T-helper 9 cell (primary cell): ENCODE measurements around the gene ZNF441.
"Not testable (repeated sequence)": the region's sequence is repeated elsewhere in the genome, so short reads cannot be mapped to it uniquely, and the experiment has no call there.

Experiments
- DNase-seq: peaks from one replicate; pipeline ENCODE4 v3.0.0-alpha.2; 2020

The ZNF441 gene

GRCh38 chr19:11780431-11781020 is 13.7 kb downstream of the ZNF441 start:
- no peak for DNase-seq

GRCh38 chr19:11781295-11782057 is 14.7 kb downstream of the ZNF441 start:
- no peak for DNase-seq

DNA sequence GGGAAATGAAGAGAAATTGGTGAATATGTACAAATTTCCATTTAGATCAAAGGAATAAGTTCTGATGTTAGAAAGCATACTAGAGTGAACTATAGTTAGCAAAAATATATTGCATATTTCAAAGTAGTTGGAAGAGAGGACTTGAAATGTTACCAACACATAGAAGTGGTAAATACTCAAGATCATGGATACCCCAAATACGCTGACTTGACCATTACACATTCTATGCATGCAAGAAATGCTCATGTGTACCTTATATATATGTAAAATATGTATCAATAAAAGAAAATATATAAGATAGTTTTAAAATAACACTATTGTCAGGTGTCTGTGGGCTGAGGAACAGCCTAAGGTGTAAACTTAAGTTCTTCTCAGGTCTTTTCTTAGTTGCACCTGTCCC is 17.0 kb downstream of the ZNF441 start:
- DNase-seq = no peak

DNA sequence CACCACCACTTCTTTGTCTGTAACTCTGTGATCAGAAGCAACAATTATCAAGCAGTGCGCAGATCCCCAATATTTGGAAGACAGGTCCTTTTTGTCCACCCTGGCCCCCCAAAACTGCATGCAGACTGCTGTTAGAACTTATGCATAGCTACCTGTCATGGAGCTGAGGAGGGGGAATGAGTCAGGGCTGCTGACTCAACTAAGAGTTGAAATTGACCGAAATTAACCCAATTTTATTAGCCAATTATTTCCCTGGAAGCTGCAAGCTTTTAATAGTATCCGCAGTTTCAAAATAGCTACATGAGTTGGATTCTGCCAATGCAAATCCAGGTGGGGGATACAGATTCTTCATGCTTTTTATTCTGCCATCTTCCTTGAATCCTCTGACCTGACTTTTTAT is 17.6 kb downstream of the ZNF441 start:
- no peak for DNase-seq

- DNase-seq = no peak
Measured at GRCh38 chr19:11787536-11787935, 20.7 kb downstream of the ZNF441 start.

- DNase-seq = no peak
Measured at GRCh38 chr19:11792942-11793341, 26.1 kb downstream of the ZNF441 start.

DNA sequence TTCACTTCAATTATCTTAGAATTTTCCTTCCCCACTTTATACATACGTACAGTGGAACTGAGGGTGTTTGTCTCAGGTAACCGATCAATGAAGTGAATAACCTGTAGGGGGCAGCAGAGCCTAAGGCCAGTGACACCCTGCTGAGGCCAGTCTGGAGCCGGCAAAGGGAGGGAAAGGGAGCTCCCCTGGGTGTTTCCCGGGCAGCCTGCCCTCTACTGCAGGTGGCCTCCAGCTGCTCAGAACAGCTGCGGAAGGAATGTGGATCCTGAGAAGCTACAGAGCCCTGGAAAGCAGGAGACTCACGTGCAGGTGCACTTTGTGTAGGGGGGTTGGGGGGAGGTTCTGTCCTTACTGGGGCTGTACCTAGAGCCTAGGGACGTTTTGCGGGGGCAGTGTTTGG is 30.7 kb downstream of the ZNF441 start:
- peak; percentile 63 for DNase-seq

GRCh38 chr19:11798391-11799330 is 31.9 kb downstream of the ZNF441 start, which contains the start of gene ZNF491:
Gene ZNF491, plus strand, starts transcription at chr19:11798523. Its CDS starts 7,431 bp downstream, at chr19:11805954.
- peak; percentile 70 for DNase-seq

- DNase-seq = no peak
Measured at GRCh38 chr19:11806354-11807098, 39.7 kb downstream of the ZNF441 start.

DNA sequence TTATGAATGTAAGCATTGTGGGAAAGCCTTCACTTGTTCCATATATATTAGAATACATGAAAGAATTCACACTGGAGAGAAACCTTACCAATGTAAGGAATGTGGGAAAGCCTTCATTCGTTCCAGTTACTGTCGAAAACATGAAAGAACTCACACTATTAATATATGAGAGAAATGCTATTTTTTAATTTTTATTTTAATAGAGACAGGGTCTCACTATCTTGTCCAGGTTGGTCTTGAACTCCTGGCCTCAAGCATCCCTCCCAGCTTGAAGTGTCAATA is 40.2 kb downstream of the ZNF441 start:
- no peak for DNase-seq

DNA sequence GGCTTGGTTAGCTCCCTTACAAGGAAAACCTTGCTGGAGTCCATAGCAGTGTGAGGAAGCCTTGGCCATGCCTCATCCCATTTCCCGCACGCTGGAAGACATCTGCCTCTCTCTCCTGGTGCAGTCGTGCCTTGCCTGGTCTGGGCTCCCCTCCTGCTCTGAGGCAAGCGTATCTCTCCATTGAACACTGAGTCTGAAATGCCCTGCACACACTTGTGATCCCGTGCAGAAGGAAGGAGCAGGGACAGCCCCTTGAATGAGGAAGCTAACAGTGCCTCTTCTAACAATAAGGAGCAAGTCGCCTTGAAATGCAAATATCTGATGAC is 46.9 kb downstream of the ZNF441 start:
- DNase-seq = no peak

DNA sequence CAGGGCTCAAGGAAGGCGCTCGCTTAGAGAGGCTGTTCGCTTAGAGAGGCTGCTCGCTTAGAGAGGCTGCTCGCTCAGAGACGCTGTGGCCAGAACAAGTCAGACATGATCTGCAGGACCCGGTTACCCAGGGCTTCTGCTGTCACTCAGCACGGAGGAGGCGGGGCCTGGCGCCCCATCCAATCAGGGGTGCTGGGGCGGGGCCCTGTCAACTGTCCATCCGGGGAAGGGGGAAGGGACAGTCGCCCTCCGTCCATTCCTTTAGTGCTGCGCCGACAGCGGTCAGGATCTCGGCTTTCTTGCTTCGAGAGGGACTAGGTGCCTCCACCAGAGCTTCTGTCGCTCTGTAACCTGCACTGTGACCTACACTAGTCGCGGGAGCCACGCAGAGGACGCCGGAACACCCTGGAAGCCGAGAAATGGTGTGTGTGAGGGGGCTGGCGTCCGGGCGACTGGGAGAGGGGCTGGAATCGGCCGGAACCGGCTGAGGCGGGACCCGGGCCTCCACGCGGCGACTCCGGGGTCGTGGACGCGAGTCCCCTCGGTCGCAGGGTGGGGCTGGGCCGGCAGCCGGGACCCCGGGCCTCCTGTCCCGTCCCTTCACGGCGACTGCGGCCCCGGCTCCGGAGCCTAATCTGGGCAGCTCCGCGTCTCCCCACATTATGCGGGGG is 47.4 kb downstream of the ZNF441 start, which contains the start of gene ZNF440:
Gene ZNF440 (plus strand): TSS at position 245 of the 671 bp plus-strand sequence. CDS start 175 bp downstream, at position 420.
- DNase-seq = peak; percentile 69

GRCh38 chr19:11814700-11815035 is 47.9 kb downstream of the ZNF441 start:
- no peak for DNase-seq

GRCh38 chr19:11821474-11822109 is 54.8 kb downstream of the ZNF441 start:
- no peak for DNase-seq

DNA sequence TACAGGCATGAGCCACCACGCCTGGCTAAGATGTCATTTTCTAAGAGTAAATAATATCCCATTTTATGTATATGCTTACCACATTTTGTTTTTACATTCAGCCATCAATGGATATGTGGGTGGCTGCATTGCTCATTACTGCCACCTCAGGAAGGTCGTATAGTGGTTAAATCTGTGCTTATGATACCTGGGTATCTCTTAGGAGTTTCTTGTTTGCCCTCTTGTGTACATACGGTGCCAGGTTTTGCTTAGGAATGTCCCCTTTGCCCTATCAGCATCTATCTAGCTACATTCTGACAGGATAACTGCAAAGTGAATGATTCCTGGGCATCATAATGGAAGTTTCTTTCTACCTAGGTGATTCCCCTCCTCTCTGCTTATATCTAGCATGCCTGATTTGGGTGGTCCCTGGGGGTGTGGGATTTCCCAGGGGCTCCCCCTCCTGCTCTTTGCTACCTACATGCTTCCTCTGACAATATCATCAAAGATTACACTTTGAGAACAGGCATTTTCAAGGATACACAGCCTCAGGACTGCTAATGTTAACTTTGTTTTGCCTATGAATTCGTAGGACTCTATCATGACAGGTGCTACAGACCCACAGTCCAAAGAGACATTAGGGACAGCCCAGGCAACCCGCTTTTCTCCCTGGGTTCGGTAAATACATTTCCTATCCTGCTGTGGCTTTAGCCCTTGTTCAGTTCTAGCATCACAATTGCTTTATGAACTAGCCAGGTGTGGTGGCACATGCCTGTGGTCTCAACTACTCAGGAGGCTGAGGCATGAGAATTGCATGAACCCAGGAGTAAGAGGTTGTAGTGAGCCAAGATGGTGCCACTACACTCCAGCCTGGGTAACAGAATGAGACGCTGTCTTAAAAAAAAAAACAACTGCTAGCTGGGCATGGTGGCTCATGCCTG is 62.4 kb downstream of the ZNF441 start:
- DNase-seq = not testable (repeated sequence)

DNA sequence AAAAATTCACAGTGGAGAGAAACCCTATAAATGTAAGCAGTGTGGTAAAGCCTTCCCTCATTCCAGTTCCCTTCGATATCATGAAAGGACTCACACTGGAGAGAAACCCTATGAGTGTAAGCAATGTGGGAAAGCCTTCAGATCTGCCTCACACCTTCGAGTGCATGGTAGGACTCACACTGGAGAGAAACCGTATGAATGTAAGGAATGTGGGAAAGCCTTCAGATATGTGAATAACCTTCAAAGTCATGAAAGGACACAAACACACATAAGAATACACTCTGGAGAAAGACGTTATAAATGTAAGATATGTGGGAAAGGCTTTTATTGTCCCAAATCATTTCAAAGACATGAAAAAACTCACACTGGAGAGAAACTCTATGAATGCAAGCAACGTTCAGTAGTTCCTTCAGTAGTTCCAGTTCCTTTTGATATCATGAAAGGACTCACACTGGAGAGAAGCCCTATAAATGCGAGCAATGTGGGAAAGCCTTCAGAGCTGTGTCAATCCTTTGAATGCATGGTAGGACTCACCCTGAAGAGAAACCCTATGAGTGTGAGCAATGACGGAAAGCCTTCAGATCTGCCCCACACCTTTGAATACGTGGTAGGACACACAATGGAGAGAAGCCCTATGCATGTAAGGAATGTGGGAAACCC is 65.6 kb downstream of the ZNF441 start:
- no peak for DNase-seq

DNA sequence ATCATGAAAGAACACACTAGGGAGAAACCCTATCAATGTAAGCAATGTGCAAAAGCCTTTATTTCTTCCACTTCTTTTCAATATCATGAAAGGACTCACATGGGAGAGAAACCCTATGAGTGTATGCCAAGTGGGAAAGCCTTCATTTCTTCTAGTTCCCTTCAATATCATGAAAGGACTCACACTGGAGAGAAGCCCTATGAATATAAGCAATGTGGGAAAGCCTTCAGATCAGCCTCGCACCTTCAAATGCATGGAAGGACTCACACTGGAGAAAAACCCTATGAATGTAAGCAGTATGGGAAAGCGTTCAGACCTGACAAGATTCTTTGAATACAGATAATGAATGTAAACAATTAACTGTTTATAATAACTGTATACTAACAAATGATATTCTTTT is 66.7 kb downstream of the ZNF441 start:
- DNase-seq = no peak
